Non-pigmented ciliary epithelial cell (primary cell): ENCODE data around the gene UBTD1.

Experiments used
- DNase-seq: peaks from one replicate; pipeline ENCODE4 v3.0.0-alpha.2; 2010; ENCODE audit warnings: low read depth

The UBTD1 gene

DNA sequence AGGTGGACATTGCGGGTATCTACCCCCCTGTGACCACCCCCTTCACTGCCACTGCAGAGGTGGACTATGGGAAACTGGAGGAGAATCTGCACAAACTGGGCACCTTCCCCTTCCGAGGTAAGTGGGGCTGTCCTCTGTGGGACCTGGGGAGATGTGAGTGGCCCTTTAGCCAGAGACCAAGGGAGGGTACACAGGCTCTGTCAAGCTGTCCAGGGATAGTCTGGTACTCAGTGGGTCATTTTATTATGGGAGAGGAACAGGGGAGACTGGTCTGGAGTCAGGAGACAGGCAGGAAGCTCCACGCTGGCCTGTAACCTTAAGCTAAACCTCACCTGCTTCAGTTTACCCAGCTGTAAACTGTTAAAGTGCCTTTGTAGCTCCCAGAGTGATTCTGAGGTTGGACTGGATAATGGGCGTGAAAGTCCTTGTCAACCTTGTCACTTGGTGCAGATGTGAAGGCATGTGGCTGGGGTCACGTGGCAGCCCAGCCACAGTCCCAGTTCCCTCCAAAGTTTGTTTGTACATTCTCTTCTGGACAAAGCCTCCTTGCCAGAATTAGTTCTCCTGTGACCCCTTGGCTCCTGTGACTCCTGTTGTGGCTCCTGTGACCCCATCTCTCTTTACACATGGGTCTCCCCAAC is 86.2 kb downstream of the UBTD1 start:
- no peak for DNase-seq

DNA sequence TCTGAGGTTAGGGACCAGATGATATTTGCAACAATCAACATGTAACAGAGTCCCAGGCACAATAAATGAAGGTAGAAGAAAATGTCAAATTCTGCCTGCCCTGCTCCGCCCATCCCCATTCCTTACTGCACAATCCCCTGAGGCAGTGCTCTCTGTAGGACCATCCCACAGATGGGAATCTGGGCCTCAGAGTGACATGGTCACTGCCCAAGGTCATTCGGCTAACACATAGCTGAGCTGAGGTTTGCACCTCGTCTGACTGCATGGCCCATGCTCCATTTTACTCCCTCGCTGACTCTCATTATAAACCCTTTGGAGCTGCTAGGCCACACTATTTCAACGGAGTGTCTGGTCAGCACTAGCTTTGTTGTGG is 86.7 kb downstream of the UBTD1 start:
- no peak for DNase-seq

DNA sequence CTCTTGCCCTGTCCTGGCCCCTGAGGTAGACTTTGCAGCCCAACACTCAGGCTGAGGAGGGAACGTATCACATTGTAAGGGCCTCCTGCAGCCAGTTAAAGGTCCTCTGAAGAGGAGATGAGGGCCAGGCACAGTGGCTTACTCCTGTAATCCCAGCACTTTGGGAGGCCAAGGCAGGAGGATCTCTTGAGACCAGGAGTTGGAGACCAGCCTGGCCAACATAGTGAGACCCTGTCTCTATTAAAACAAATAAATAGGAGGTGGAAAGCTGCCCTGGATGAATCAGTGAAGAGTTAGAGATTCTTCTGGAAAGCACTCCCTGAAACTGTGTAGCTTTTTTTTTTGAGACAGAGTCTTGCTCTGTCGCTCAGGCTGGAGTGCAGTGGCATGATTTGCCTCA is 88.5 kb downstream of the UBTD1 start:
- no peak for DNase-seq

DNA sequence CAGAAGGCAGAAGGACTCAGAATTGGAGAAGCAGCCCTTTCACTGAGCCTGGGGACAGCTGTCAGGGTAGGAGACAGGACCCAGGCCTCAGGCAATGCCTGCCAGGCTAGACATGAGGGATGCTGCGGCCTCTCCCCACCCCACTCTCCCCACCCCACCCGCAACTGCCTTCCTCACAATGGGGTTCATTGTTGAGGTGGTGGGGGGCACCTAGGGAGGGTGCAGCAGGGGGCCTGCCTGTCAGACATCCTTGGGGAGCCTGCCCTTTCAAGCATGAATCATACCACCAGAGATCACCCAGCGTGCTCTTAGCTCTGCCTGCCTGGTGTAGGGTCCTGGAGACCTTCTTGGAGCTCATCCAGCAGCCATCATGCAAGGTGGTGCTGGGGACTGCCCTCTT is 90.8 kb downstream of the UBTD1 start, which contains the start of gene C10orf62:
TSS of gene C10orf62 (plus strand) at position 243 of the 400 bp plus-strand sequence. CDS start 177 bp downstream, outside the sequence.
- DNase-seq: no peak

DNA sequence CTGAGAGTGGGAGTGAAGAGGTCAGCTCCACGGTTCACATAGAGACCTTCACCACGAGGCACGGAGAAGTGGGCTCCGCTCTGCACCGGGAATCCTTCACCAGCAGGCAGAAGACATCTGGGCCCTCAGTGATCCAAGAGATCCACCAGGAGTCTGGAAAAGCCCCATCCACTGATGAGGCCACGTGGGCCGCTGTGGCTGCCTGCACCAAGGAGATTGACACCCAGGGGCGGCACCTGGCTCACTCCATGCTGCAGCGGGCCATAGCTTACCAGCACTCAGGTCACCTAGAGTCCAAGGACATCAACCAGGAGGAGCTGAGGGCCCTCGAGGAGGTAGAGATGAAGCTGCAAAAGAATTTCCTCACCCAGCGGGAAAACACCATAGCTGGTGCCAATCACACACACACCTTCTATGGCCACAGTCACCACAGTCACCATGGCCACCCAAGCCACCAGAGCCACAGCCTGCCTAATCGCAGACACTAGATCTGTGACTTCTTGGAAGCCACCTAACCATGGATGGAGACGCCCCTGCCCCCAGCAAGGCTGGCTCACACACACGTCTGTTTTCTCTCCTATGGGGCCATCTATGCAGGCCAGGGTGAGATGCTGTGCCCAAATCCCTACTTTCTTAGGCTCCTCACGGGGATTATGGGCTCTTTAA is 91.5 kb downstream of the UBTD1 start:
- DNase-seq: no peak

DNA sequence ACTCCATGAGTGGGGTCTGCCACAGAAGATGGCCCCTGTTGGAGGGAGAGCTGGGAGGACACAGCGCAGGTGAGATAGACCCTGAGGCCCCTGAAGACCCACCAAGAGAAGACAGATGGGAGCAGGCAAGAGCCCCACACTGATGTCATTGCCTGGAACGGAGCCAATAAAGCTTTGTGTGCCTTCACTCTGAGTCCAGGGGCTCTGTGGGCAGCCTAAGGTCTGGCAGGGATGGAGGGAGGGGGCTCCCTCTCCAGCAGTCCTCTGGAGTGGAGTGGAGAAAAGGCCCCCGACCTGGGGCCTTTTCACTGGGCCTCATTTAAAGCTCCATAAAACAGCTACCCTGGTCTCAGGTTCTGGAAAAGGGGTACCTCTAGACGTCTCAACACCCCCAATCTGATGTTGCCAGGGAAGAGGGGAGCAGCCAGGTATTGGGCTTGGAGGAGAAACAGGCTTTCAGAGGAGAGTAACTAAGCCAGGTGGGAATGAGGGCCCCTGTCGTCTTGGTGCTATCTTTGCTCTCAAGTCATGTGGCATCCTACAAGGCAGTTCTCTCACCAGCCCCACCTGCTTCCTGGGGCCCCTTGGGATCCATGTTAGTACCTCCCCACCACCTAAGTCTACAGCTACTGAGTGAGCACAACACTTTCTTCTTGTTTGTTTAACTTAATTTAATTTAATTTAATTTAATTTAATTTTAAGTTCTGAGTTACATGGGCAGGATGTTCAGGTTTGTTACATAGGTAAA is 92.2 kb downstream of the UBTD1 start:
- no peak for DNase-seq

DNA sequence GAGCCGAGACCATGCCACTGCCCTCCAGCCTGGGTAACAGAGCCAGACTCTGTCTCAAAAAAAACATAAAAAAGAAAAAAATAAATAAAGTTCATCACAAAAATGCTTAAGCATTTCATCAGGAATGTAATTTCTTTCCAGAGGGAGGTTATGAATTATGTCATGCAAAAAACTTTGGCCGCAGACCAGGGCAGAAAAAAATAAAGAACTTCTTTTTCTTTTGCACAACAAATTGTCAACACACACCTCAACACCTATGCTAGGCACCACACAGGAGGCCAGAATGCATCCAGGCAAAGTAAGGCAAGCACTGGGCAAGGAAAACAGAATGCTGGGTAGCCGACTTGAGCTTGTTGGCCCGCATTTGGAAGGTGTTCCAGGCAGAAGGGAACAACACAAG is 94.7 kb downstream of the UBTD1 start:
- DNase-seq: no peak

DNA sequence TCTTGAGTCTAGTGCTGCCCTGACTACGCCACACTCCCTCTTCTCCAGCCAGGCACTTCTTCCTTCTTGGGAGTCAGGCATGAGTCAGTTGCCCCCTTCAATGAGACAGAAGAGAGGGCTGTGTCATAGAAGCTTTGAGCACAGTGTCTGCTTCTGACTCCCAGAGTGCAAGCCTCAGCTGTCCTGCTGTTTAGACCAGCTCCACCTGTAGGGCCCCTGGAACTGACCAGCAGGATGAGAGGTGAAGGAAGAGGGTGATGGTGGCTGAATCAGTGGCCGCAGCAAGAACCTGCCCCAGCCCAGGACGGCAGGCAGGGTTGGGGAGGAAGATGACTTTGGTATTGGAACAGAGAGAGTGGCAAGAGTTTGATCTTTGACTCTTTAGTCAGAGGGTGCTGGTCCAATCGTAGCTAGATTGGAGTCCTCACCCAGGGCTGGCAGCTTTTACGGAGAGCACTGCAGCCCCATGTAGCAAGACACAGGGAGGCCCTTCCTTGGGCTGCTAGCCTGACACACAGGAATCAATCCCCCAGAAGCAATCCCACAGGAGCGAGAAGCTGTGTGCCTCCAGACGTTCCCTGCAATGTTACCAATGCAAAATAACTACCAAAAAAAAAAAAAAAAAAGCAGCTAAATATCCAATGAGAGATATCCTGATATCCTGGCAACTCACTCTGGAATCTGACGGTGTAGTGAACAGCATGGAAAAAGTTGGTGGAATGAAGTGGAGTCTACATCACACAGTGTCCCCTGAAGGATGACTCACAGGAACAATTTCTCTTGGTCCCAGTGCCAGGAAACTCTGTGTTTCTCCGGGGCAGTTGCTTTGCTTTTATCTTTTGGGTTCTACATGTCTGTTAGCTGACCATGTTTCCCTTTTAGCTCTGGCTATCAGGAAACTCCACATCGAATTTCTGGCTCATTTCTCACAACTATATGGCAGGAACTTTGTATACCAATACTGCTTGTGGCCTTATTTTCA is 97.7 kb downstream of the UBTD1 start:
- DNase-seq: peak; percentile 58

DNA sequence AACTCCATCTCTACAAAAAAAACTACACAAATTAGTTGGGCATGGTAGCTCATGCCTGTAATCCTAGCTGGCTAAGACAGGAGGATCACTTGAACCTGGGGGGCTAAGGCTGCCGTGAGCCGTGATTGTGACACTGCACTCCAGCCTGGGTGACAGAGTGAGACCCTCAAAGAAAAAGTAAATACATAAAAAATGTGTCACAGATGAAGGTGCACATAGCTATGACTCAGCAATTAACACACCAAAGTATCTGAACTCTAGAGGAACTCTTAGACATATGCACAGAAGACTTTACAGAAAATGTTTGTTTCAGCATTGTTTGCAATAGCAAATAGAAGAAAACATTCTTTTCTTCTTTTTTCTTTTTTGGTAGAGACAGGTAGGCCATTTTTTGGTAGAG is 99.1 kb downstream of the UBTD1 start:
- no peak for DNase-seq

DNA sequence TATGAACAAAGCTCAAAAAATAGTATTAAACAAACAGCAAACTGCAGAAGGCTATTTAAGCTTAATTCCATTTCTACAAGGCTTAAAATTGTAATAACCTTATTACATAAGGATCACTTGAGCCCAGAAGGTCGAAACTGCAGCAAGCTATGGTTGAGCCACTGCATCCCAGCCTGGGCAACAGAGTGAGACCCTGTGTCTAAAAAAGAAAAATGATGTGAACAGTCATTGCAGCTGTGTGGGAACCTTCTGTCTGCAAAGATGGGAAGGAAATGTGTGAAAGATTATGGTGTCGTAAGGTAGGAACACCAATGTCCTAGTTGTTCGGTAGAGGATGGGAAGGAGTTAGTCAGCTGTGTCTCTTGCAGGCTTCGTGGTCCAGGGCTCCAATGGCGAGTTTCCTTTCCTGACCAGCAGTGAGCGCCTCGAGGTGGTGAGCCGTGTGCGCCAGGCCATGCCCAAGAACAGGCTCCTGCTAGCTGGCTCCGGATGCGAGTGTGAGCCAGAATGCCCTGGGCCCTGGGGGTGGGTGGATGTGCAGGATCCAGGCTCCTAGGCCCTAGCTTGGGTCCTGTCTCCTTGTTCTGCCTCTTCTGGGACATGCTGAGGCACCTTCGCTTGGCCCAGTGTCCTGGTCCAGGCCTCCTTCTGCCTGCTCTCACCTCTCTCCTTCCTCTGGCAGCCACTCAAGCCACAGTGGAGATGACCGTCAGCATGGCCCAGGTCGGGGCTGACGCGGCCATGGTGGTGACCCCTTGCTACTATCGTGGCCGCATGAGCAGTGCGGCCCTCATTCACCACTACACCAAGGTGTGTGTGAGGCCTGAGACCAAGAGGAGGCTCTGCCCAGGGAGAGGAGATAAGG is 99.9 kb downstream of the UBTD1 start:
- DNase-seq: no peak

DNA sequence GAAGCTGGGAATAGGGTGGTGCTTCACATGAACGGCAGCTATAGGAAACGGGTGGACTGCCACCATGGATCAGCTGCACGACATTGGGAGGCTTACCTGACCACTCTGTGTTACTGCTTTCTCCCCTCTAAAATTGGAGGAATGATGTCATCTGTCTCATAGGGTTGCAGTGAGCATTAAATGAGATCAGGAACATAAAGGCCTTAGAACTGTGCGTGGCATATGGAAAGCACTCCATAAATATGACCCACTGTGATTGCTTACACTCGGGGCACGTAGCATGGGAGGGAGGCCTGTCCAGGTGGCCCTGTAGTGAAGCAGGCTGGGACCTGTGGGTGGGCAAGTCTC is 100.5 kb downstream of the UBTD1 start:
- DNase-seq: no peak

DNA sequence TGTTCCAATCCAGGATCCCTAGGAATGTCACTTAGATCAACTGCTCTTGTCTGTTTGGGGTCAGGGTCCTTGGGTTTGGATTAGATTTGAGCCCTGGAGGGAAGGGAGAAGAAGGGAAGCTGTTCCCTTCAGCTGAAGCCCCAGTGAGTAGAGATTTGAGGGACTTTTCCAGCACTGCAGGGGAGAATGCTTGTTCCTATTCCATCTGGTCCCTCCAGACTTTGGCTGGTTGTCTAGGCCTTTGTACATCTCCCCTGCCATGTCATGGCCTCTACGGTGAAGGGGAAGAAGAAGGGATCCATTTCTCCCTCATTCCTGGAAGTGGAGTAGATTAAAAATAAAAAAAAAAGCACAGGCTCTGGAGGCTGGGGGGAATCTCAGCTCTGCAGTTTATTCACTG is 101.9 kb downstream of the UBTD1 start:
- no peak for DNase-seq

DNA sequence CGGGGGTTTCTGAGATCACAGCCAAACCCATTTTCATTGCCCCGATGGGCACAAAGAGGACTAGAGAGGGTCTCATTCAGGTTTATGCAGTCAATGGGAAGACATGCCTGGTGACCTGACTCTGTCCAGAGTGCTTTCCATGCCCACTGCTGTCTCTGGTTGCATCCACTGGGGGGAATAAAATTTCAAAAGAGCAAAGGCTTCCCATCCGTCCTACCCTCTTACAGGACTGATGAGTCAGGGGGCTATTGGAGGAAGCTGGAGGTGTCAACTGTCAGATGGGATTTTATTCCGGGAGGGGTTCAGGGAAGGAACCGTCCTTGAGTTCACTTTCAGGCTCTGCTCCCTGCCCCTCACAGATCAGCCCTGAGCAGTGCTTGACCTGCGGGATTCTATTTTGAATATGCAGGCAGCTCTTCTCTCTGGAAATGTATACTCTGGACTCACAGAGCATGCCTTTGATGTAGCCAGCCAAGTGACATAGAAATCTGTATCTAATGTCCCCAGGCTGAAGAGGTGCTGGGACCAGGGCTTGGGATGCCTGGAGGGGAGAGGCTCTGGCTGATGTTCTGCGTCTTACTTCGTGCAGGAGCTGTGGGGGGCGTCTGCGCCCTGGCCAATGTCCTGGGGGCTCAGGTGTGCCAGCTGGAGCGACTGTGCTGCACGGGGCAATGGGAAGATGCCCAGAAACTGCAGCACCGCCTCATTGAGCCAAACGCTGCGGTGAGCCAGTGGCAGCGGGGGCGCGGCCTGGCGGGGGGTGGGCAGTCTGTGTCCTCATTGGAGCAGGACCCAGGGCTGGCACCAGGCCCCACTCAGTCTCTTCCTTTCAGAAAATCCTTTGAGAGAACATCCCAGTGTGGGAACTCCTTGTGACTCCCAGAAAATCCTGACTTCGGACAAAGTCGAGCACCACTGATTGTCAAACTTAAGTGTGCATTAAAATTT is 102.8 kb downstream of the UBTD1 start:
- no peak for DNase-seq

DNA sequence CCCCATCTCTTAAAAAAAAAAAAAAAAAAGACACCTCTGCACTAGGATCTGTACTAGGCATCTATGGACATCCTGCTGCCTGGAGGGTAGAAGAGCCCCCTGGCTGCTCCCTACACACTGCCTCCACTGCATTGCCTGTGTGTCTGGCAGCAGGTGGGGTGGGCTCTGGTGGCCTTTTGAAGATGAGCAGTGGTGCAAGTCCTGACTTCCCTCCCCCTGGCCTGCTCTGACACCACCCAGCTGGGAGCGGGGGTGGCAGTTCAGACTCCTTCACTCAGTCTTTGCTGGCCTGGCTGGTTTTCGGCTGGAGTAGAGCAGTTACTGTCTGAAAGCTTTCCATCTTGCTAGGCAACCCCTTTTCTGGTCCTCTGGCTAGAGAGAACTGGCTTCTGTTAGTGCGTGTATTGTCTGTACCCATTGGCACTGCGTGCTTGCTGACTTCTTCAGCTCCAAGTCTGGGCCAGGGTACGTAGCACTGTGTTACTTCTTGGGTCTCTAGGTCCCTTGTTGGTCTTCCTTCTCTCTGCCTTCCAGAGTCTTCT is 108.4 kb downstream of the UBTD1 start:
- no peak for DNase-seq

DNA sequence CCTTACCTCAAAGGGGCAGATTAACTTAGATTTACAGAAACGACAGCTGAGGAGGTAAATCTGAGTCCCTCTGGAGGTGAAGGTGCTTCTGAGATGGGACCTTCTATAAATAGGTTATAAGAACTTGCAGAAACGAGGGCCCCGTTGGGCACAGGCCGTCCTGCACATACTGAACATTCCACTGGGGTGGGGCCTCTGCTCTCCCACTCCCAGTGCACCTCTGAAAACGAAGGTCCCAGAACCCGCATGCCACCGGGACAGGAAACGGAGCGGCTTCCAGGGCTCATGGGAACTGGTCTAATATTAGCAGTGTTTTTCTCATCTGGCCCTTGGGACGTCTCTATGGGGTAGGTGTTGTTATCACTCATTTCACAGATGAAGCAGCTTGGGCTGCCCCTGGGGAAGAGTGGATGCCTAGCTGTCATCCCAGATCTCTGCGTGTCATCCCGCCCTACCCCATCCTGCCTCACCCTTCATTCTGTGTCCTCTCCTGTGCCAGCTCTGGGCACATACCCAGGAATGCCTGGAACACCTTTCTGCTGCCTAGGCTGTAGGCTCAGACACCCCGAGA is 110.4 kb downstream of the UBTD1 start:
- no peak for DNase-seq

DNA sequence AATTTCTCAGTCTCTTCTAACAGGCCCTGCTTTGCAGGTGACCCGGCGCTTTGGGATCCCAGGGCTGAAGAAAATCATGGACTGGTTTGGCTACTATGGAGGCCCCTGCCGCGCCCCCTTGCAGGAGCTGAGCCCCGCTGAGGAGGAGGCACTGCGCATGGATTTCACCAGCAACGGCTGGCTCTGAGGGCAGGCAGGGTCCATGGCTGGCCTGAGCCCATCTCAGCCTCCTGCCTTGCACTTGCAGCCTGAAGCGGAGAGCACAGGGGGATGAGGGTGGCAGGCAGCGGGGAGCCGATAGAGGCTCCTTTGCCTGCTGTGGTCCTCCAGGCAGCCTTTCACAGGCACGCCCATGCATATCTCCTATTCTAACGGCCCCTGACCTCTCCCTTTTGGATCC is 112.7 kb downstream of the UBTD1 start:
- DNase-seq: no peak

DNA sequence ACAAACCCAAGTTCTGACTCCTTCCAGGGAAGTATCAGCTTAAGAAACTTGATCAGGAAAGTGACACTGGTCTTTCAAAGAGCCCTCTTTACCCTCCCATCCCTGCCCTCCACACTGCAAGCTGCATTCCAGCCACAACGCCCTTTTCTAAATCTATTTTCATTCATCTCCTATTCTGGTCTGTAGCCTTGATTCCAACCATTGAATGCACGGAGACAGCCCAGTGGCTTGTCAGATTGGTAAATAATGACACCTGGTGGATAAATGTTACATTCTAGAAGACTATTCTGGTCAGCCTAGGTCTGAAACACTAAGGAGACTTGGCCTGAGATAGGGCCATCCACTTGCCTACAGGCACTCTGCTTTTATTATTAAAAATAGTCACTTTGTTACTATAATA is 113.7 kb downstream of the UBTD1 start:
- DNase-seq: no peak

DNA sequence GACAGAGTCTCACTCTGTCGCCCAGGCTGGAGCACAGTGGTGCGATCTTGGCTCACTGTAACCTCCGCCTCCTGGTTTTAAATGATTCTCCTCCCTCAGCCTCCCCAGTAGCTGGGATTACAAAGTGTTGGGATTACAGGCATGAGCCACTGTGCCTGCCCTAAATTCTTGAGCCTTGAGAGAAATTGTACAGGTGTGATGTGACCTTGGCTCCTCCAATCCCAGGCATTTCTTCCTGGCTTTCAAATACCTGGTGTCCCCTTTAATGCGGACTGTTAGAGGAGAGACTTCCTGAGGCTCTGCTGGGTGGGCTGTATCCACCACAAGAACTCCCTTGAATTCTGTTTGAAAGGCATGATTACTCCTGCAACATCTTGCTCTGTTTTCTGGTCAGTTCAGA is 119.6 kb downstream of the UBTD1 start:
- no peak for DNase-seq

DNA sequence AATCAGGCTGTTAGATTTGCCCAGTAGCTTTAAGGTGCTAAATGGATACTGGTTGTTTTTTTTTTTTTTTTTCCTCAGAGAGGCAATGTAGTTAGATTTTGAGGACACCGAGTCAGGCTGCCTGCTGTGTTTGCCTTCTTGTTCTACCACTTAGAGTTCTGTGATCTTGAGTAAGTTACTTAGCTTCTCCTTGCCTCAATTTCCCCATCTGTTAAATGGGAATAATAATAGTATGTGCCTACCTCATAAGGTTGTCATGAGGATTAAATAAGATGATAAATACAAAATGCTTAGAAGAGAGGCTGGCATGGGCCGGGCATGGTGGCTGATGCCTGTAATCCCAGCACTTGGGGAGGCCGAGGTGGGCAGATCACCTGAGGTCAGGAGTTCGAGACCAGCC is 120.0 kb downstream of the UBTD1 start:
- DNase-seq: no peak
